ENCODE results near the gene SCN10A. TPM values are rescaled to one million over a fixed set of nuclear protein-coding genes. Genes with fewer than 3 reads are reported as not detected.
A peak's percentile ranks its signal among the peaks of the same experiment; 100 is the strongest.

The SCN10A gene
- total and polyA plus RNA-seq, 2 of the 13 experiments (the other 11 are each of a cell fraction or from before 2014, with no cell fraction given): not detected

GRCh38 chr3:38805765-38806386 is 10.1 kb downstream of the SCN10A start (continued):
- TF ChIP-seq ZNF646 (CRISPR knock-in tag; IDR thresholded peaks at IDR 0.05): no peak
- TF ChIP-seq ATF4 (CRISPR knock-in tag; IDR thresholded peaks at IDR 0.05): peak in 1 of 2 experiments; percentile 77; a peak in 2 of 4 replicates
- peak; percentile 99 for TF ChIP-seq MIER3 (CRISPR knock-in tag; IDR thresholded peaks at IDR 0.05; ENCODE audit: borderline replicate concordance)
- TF ChIP-seq MNT (IDR thresholded peaks at IDR 0.05): no peak
- TF ChIP-seq POLR2AphosphoS2 (IDR thresholded peaks at IDR 0.05; ENCODE audit: low read depth, low read length): no peak
- no peak for TF ChIP-seq CENPX (CRISPR knock-in tag; IDR thresholded peaks at IDR 0.05)
- 0 out of 2 replicates have a peak, but pooled peaks have one; percentile 50 for TF ChIP-seq STAT6 (CRISPR knock-in tag; IDR thresholded peaks at IDR 0.05; ENCODE audit: borderline replicate concordance)
- TF ChIP-seq ZNF260 (CRISPR knock-in tag; IDR thresholded peaks at IDR 0.05; ENCODE audit: borderline replicate concordance, low read depth): no peak
- no peak for TF ChIP-seq TFAP4 (IDR thresholded peaks at IDR 0.05; ENCODE audit: borderline replicate concordance, low read depth)
- TF ChIP-seq ZMAT3 (CRISPR knock-in tag; conservative IDR thresholded peaks at IDR 0.05): peak; percentile 99
- TF ChIP-seq HNRNPK (IDR thresholded peaks at IDR 0.05; ENCODE audit: low read depth, low read length, poor library complexity, severe bottlenecking): no peak
- TF ChIP-seq GABPA (IDR thresholded peaks at IDR 0.05; ENCODE audit: low read depth, low read length): no peak
- peak; percentile 64 for TF ChIP-seq GABPA (CRISPR knock-in tag; IDR thresholded peaks at IDR 0.05; ENCODE audit: low read depth)
- TF ChIP-seq SMARCC2 (IDR thresholded peaks at IDR 0.05): no peak
- peak; percentile 97 for TF ChIP-seq NR1H2 (CRISPR knock-in tag; IDR thresholded peaks at IDR 0.05; ENCODE audit: borderline replicate concordance, low read depth)
- TF ChIP-seq AKAP8 (CRISPR knock-in tag; IDR thresholded peaks at IDR 0.05): peak; percentile 85

All from HepG2 (cell line).